GM19351 (cell line): ENCODE measurements around the gene UTF1.
"Not testable (repeated sequence)": the region's sequence is repeated elsewhere in the genome, so short reads cannot be mapped to it uniquely, and the experiment has no call there.

Experiments used
- ATAC-seq: cut with Tn5 transposase; IDR thresholded peaks from one replicate; pipeline ENCODE4 v1.9.1; 2021; ENCODE audit warnings: mild to moderate bottlenecking, moderate library complexity; ENCODE audit not compliant: unreplicated experiment

Gene UTF1

GRCh38 chr10:133225707-133226191, 4.3 kb upstream of the UTF1 start:
- no peak for ATAC-seq

GRCh38 chr10:133226251-133226808, 3.7 kb upstream of the UTF1 start:
- no peak for ATAC-seq

- no peak for ATAC-seq
These were observed 2.8 kb upstream of the UTF1 start for GRCh38 chr10:133227256-133227655.

- ATAC-seq: no peak
These were observed 563 bp upstream of the UTF1 start for GRCh38 chr10:133229265-133230043.

- ATAC-seq: no peak
These were observed 574 bp downstream of the UTF1 start for GRCh38 chr10:133230387-133231195.

GRCh38 chr10:133231244-133231945, 1.4 kb downstream of the UTF1 start:
- no peak for ATAC-seq

- no peak for ATAC-seq
These were observed 2.0 kb downstream of the UTF1 start for GRCh38 chr10:133231946-133232574.

- not testable (repeated sequence) for ATAC-seq
These were observed 4.8 kb downstream of the UTF1 start for GRCh38 chr10:133234796-133235195.

- no peak for ATAC-seq
These were observed 5.3 kb downstream of the UTF1 start for GRCh38 chr10:133235265-133235855.

- no peak for ATAC-seq
These were observed 5.9 kb downstream of the UTF1 start for GRCh38 chr10:133235932-133236331.

GRCh38 chr10:133236401-133237240, 6.6 kb downstream of the UTF1 start:
- ATAC-seq: no peak

- no peak for ATAC-seq
These were observed 7.2 kb downstream of the UTF1 start for GRCh38 chr10:133237241-133237587.

GRCh38 chr10:133237588-133238465, 7.8 kb downstream of the UTF1 start, which contains the start of gene VENTX:
VENTX (plus strand) TSS chr10:133237855; CDS start chr10:133237915, 60 bp downstream.
- no peak for ATAC-seq

GRCh38 chr10:133238466-133238804, 8.4 kb downstream of the UTF1 start:
- no peak for ATAC-seq

GRCh38 chr10:133239990-133240389, 10.0 kb downstream of the UTF1 start:
- ATAC-seq: no peak

GRCh38 chr10:133241501-133242205, 11.6 kb downstream of the UTF1 start:
- ATAC-seq: peak; percentile 57

- no peak for ATAC-seq
These were observed 12.8 kb downstream of the UTF1 start for GRCh38 chr10:133242611-133243356.
